VCaP (cell line): ENCODE data around the gene DENR.
A peak's percentile ranks its signal among the peaks of the same experiment; 100 is the strongest.

Source experiments
- H3K27ac ChIP-seq: fragments of 450-650 bp; 2 replicates; pipeline ENCODE4 v1.5.1; 2017
- CTCF ChIP-seq: fragments of 450-650 bp; conservative IDR thresholded peaks from 2 replicates; pipeline ENCODE4 v1.5.1; 2017; ENCODE audit warnings: mild to moderate bottlenecking, moderate library complexity

DENR gene

DNA sequence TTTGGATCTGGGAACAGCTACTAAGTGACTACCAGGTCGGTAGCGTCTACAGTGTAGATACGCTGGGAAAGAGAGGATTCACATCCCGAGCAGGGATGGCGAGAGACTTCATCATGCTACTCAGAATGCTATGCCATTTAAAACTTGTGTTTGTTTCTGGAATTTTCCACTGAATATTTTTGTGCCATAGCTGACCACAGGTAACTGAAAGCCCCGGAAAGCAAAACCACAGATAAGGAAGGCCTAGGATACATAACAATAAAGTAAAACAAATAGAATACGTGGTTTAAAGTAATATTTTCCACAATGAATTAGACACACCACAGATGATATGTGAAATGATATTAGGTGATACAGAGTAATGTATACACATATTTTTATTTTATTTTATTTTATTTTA lies 14.1 kb upstream of the DENR start:
- H3K27ac ChIP-seq, result no peak overlapping the region
- no peak for TF ChIP-seq CTCF

- H3K27ac ChIP-seq, result no peak overlapping the region
- TF ChIP-seq CTCF, result no peak
Observed at GRCh38 chr12:122740351-122740750, 12.3 kb upstream of the DENR start.

DNA sequence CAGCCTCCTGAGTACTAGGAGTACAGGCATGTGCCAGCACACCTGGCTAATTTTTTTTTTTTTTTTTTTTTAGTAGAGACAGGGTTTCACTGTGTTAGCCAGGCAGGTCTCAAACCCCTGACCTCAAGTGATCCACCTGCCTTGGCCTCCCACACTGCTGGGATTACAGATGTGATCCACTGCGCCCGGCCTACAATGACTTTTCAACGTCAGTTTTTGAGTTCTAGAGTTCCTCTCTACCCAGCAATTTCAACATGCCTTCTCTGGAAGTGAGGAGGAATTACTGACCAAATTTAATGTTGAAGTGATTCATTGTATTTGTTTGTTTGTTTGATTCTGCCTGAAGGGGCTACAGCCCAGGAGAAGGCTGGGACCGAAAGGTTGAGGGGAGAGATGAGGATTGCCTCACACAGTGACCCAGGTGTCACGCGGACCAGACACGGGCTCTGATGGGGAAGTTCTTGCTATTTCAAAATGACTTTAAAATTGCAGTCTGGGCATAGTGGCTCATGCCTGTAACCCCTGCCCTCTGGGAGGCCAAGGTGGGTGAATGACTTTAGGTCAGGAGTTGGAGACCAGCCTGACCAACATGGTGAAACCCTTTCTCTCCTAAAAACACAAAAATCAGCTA lies 8.6 kb upstream of the DENR start:
- no peak for TF ChIP-seq CTCF
- no peak overlapping the region for H3K27ac ChIP-seq

DNA sequence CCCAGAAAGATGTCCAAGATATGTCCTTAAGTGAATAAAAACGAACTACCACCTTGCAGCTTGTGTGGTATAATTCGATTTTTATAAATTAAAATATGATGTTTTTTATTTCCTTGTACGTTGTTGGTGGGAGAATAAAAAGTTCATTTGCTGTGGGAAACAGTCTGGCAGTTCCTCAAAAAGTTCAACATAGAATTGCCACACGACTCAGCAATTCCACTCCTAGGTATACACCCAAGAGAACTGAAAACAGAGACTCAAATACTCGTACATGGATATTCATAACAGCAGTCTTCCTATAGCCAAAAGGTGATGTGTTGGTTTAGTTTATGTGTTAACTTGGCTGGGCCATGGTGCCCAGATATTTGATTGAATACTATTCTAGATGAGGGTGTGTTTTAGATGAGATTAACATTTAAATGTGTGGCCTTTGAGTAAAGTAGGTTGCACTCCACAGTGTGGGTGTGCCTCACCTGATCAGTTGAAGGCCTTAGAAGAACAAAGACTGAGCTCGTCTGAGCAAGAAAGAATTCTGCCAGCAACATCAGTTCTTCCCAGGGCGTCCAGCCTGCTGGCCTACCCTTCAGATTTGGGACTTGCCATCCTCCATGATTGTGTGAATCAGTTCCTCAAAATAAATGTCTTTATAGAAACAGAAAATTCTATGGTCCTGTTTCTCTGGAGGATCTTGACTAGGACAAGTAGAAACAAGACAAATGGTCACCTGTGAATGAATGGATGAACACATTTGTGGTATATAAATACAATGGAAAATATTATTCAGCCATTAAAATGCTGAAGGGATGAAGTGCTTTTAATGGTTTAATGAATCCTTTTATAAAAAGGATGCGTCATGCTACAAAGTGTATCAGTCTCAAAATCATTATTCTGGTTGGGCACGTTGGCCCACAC lies 5.1 kb upstream of the DENR start:
- peak overlapping the region; percentile 95 for H3K27ac ChIP-seq
- no peak for TF ChIP-seq CTCF

DNA sequence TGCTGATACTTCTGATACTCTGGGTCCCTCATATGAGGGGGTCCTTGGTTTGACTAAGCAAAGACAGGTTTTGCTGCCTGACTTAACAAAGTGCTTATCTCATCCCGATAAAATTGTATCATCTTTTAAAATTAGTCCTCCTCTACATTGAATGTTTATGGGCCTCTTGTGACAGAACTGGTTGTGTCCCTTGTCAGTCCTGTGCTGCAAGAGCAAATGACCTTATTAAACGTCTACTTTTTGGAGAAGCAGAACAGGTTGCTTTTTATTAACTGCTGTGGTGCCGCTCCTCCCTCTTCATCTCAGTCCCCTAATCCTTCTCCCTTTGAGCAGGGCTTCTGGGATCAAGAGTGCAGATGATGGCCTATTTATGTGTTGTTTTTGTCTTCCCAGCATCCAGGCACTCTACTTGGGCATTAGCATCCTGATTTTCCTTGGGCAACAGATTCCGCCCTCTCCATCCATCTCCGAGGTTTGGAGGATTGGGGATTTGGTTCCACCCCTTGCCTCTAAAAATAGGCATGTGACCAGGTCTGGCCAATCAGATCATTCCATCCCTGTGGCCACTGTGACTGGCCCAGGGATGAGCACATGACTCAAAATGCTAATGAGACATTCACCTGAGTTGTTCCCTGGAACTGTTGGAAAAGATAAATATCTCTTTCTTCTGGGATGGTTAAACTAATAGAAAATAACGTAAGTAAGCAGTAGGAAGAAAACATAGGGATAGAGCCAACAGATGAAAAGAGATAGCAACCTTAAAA lies 2.9 kb upstream of the DENR start:
- peak overlapping the region; percentile 95 for H3K27ac ChIP-seq
- no peak for TF ChIP-seq CTCF

DNA sequence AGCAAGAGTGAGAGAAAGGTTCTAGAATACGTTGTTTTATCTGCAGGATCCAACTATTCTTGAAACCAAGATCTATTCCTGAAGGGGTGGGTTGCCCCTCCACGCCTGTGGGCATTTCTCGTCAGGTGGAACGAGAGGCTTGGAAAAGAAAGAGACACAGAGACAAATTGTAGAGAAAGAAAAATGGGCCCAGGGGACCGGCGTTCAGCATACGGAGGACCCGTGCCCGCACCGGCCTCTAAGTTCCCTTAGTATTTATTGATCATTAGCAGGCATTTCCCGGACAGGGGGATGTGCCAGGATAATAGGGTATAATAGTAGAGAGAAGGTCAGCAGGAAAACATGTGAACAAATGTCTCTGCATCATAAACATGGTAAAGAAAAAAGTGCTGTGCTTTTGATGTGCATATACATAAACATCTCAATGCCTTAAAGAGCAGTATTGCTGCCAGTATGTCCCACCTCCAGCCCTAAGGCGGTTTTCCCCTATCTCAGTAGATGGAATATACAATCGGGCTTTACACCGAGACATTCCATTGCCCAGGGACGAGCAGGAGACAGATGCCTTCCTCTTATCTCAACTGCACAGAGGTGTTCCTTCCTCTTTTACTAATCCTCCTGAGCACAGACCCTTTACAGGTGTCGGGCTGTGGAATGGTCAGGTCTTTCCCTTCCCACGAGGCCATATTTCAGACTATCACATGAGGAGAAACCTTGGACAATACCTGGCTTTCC lies 1.7 kb upstream of the DENR start:
- H3K27ac ChIP-seq, result peak overlapping the region; percentile 95

GRCh38 chr12:122753319-122753650 lies 661 bp downstream of the DENR start:
- no peak for TF ChIP-seq CTCF
- H3K27ac ChIP-seq, result peak overlapping the region; percentile 95
